22Rv1 (cell line): Measurements from ENCODE around the gene TANGO2.

Experiments
- ZFX ChIP-seq: fragments of 450-650 bp; IDR thresholded peaks from 2 replicates; pipeline ENCODE4 v1.6.1; 2017; ENCODE audit warnings: antibody characterized with exemption, borderline replicate concordance
- TF ChIP-seq, protein P1 (sequence below): fragments of 450-650 bp; IDR thresholded peaks from 2 replicates; pipeline ENCODE4 v1.5.1; 2017; ENCODE audit warnings: mild to moderate bottlenecking

DNA sequence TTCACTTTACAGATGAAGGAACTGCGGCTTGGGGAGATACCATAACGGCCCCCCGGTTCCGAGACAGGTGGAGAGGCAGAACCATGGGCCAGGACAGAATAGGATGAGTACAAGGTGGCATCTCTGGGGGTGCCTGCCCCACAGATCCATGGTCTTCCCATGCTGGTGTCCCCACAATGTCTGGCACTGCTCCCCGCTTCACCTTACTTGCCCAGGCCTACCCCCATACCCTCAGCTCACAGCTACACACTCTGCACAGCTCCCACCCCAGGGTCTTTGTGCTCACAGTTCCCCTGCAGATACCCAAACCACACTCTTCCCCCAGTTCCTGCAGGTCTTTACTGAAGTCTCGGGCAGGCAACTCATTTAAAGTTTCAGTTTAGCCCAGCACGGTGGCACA lies 47.7 kb downstream of the TANGO2 start:
- TF ChIP-seq, protein P1, sequence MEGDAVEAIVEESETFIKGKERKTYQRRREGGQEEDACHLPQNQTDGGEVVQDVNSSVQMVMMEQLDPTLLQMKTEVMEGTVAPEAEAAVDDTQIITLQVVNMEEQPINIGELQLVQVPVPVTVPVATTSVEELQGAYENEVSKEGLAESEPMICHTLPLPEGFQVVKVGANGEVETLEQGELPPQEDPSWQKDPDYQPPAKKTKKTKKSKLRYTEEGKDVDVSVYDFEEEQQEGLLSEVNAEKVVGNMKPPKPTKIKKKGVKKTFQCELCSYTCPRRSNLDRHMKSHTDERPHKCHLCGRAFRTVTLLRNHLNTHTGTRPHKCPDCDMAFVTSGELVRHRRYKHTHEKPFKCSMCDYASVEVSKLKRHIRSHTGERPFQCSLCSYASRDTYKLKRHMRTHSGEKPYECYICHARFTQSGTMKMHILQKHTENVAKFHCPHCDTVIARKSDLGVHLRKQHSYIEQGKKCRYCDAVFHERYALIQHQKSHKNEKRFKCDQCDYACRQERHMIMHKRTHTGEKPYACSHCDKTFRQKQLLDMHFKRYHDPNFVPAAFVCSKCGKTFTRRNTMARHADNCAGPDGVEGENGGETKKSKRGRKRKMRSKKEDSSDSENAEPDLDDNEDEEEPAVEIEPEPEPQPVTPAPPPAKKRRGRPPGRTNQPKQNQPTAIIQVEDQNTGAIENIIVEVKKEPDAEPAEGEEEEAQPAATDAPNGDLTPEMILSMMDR: no peak
- no peak for TF ChIP-seq ZFX
